Uterus (tissue), 2 donors: ENCODE data around the gene LRRC56.

Experiments used
- CTCF ChIP-seq, 4 experiments: fragments of 200-600 bp in 2 of 4; fragments of 450-650 bp in 2 of 4; sonication (generic) in 2 of 4; IDR thresholded peaks; one replicate each; pipeline ENCODE4 v1.5.1; 2016 to 2019; ENCODE audit warnings: antibody characterized with exemption in 4 of 4, mild to moderate bottlenecking in 2 of 4, moderate library complexity in 1 of 4
- POLR2A ChIP-seq, 2 donors: fragments of 450-650 bp; IDR thresholded peaks; one replicate each; pipeline ENCODE4 v1.6.1; 2016; ENCODE audit warnings: antibody characterized with exemption in 2 of 2, mild to moderate bottlenecking in 1 of 2, moderate library complexity in 1 of 2

GRCh38 chr11:550021-550745 is 12.9 kb downstream of the LRRC56 start:
- TF ChIP-seq CTCF (IDR thresholded peaks at IDR 0.05) (no peak), POLR2A (IDR thresholded peaks at IDR 0.05) (no peak)
